ENCODE results near the gene CLIC4.
"Not testable (repeated sequence)": the region's sequence is repeated elsewhere in the genome, so short reads cannot be mapped to it uniquely, and the experiment has no call there.

CLIC4 gene

DNA sequence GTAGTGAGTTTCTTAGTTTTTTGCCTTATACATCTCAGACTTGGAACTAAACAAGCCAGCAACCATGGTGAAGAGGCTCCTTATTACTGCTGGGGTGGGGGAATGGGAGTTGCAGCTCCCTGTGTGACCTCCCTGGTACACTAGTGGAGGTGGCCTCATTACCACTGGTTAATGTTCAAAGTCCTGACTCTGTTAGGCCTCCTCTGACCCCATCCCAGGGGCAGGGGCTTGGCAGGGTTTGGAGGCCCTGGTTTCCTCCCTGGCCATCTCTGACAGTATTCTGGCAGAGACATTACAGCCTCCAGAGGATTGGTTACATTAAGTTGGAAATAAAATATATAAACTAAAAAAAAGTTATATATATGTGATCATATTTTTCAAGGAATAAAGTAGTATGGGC, 45.2 kb downstream of the CLIC4 start:
- intact Hi-C loops (cut with DNase I), result no loop called here
- no peak for DNase-seq

DNA sequence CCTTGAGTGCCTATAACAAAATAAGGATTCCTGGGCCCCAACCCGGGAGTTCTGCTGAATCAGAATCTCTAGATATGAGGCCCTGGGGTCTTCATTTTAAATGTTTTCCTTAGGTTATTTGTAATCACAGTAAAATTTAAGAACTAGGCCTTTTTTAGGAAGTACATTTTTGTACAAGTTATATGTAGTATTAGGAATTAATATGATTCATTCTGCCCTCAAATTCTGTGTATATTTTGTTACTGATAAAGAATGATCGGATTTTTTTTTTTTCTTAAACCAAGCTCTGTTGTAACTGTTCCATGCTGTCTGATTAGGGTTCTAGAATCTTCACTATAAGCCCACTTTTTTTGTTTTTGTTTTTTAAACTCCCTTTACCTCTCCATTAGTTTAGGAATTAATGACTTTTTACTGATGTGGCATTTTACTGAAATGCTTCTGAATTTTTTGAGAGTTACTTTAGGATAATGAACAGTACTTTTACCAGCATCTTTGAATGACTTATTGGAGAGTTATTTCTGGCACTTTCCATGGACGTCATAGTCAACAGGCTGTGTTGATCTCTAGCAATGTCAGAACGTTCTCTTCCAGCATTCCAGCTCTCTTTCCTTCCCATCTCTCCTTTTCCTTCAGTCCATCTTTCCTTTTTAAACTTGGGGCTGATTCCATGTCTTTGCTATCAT, 48.3 kb downstream of the CLIC4 start:
- DNase-seq, result no peak
- intact Hi-C loops (cut with DNase I), result no loop called here

DNA sequence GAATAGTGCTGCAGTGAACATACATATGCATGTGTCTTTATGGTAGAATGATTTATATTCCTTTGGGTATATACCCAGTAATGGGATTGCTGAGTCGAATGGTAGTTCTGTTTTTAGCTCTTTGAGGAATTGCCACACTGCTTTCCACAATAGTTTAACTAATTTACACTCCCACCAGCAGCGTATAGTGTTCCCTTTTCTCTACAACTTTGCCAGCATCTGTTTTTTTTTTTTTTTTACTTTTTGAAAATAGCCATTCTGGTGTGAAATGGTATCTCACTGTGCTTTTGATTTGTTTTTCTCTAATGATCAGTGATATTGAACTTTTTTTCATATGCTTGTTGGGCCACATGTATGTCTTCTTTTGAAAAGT, 48.9 kb downstream of the CLIC4 start:
- intact Hi-C loops (cut with DNase I); DNase-seq: not testable (repeated sequence)

DNA sequence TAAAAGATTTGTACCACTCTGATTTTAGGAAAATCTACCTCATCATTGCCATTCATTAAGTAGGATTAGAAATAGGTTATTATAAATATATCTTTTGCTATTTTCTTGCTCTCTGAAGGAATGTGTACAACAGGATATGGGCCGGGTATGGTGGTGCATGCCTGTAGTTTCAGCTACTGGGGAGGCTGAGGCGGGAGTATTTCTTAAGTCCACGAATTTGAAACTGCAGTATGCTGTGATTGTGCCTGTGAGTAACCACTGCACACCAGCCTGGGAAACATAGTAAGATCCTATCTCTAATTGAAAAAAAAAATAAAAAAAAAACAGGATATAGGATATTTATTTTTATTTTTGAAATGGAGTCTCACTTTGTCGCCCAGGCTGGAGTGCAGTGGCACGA, 50.0 kb downstream of the CLIC4 start:
- intact Hi-C loops (cut with DNase I), result no loop called here
- DNase-seq, result no peak

DNA sequence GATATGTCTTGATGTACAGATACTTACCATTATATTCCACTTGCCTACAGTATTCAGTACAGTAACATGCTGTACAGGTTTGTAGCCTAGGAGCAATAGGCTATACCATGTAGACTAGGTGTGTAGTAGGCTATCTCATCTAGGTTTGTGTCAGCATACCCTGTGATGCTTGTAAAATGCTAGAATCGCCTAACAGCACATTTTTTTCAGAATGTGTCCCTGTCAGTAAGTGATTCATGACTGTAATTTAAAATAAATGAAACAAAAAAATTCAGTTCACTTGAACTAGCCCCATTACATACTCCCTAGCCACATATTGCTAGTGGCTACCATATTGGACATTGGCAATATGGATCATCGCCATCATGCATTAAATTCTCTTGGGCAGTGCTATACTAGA, 51.3 kb downstream of the CLIC4 start:
- intact Hi-C loops (cut with DNase I), result no loop called here
- DNase-seq, result no peak

DNA sequence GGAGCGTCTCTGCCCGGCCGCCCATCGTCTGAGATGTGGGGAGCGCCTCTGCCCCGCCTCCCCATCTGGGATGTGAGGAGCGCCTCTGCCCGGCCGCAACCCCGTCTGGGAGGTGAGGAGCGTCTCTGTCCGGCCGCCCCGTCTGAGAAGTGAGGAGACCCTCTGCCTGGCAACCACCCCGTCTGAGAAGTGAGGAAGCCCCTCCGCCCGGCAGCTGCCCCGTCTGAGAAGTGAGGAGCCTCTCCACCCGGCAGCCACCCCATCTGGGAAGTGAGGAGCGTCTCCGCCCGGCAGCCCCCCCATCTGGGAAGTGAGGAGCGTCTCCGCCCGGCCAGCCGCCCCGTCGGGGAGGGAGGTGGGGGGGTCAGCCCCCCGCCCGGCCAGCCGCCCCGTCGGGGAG, 54.0 kb downstream of the CLIC4 start:
- DNase-seq; intact Hi-C loops (cut with DNase I): not testable (repeated sequence)

DNA sequence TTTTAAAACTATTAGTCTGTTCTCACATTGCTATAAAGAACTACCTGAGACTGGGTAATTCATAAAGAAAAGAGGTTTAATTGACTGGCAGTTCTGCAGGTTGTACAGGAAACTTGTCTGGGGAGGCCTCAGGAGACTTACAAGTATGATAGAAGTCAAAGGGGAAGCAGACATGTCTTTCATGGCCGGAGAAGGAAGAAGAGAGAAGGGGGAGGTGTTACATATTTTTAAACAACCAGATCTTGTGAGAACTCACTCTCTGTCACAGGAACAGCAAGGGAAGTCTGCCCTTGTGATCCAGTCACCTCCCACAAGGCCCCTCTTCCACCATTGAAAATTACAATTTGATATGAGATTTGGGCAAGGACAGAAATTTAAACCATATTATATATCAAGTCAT, 55.9 kb downstream of the CLIC4 start:
- no peak for DNase-seq
- intact Hi-C loops (cut with DNase I), result no loop called here

DNA sequence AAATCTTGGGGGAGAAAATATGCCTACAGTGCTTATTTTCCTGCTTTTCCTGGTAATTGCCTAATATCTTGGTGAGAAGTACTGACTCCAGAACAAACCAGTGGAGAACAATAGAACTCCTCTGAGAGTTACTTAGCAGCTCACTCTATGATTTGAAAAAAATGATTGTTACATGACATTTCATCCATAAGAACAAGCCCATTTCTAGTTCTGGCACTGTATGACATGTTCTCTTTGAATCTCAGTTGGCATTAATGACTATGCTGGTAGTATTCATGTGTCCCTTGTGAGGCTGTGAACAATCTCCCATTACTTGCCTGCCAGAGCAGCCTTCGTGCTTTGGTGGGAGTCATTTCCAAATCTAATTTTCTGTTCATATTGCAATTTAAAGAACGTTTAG, 58.0 kb downstream of the CLIC4 start:
- intact Hi-C loops (cut with DNase I), result no loop called here
- DNase-seq, result peak in 17 of 42 donors; percentile 23 to 71 (median 30)

DNA sequence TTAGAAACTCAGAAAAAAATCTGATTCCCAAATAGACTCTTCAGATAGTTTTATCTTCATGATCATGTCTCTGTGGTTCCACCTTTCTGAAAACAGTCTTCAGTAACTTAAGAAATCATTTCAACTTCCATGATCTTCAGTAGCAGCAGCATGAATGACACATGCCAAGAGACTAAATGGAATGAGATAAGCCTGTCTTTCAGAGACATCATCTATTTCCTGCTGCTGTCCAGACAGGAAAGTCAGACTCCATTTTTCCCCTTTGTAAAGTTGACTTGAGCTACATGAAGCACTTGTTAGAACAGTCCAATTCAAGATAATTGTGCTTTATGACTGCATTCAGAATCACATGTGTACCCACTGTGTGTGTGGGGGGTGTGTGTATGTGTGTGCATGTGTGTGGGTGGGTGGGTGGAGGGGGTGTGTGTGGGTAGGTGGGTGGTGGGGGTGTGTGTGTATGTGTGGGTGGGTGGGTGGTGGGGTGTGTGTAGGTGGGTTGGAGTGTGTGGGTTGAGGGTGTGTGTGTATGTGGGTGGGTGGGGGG, 58.8 kb downstream of the CLIC4 start:
- intact Hi-C loops (cut with DNase I), result no loop called here
- no peak for DNase-seq

DNA sequence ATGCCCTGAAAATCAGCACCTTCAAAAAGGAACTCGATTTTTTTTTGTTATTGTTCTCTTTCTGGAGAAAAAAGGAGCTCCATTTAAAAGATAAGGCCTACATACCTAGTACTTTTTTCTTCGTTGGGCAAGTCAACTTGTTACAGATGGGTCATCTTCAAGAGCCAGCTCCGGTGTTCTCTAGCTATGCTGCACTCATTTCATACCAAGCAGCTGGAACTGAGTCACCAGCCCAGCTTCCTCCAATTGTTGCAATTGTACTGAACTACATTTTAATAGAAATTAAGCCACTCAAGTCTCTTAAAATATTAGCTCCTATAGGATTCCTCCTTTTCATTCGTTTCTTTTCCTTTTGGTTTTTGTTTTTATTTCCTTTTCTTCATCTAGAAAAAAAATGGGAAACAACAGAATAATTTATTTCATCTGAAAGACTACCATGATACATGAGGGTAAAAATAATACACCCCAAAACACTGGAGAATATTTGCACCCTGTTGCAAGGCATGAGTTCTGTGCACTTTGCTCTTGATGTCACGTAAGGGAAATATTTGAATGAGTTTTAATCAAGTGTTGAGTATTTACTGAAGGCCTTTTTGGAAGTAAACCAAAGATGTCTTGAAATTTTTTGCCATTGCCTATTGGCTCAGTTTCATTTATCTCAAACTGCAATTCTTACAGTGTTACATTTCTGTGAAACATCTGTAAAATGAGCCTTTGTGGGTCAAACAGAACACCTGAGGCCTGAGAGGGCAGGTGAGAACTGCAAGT, 60.5 kb downstream of the CLIC4 start:
- intact Hi-C loops (cut with DNase I), result no loop called here
- DNase-seq, result no peak

DNA sequence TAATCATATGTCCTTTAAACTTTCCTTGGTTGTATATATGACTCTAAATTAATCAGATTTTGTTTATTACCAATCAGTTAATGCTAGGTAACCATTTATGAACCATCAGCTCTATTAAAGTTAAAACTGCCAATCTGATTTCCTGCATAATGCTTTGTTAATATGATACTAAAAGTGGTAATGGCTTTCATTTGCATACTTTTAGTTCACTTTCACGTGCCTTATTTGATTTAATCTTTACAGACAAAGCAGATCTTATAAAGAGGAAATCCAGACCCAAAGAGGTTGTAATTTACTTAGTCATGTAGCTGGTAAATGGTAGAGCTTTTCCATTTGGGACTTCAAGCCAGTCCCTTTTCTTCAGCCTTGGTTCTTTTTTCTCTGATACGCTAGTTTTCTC, 61.3 kb downstream of the CLIC4 start:
- no peak for DNase-seq
- intact Hi-C loops (cut with DNase I), result no loop called here

DNA sequence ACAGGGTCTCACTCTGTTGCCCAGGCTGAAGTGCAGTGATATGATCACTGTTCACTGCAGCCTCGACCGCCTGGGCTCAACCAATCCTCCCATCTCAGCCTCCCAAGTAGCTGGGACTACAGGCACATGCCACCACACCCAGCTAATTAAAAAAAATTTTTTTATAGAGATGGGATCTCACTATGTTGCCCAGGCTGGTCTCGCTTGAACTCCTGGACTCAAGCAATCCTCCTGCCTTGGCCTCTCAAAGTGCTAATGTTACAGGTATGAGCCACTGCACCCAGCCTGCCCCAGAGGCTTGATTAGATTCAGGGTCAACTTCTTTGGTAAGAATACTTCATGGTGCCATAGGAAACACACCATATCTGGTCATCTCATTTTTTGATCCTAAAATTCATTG, 66.2 kb downstream of the CLIC4 start:
- DNase-seq; intact Hi-C loops (cut with DNase I): not testable (repeated sequence)

DNA sequence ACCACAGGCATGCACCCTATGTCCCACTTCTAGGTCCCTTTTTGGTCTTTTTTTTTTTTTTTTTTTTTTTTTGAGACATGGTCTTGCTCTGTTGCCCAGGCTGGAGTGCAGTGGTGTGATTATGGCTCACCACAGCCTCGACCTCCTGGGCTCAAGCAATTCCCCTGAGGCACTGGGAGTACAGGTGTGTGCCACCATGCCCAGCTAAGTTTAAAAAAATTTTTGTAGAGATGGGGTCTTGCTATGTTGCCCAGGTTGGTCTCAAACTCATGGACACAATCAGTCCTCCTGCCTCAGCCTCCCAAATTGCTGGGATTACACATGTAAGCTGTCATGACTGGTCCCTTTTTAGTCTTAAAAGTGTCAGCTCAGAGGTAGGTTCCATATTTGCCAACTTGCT, 75.0 kb downstream of the CLIC4 start:
- DNase-seq; intact Hi-C loops (cut with DNase I): not testable (repeated sequence)

DNA sequence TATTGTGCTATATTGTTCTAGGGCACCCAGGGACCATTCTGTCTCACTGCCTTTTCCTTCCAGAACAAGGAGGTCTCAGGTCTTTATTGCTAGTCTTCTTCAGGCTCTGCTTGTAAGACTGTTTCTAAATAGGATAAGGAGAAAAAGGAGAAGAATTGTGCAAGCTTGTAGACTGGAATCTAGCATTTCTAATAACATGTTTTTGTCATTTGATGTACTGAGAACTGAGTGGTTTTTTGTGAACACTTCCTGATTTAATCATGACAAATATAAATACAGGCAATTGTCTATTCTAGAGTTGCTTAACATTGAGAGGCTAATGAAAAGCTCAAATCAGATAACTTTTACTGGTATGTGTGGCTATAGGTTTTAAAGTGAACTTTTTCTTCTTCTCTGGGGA, 77.6 kb downstream of the CLIC4 start:
- intact Hi-C loops (cut with DNase I), result no loop called here
- no peak for DNase-seq

DNA sequence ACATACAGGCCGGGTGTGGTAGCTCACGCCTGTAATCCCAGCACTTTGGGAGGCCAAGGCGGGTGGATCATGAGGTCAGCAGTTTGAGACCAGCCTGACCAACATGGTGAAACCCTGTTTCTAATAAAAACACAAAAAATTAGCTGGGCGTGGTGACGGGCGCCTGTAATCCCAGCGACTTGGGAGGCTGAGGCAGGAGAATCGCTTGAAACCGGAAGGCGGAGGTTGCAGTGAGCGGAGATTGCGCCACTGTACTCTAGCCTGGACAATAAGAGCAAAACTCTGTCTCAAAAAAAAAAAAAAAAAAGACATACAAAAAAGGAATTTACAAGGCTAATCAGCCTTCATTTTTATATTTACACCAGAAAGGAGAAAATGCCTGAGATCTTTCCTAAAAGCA, 78.2 kb downstream of the CLIC4 start:
- DNase-seq; intact Hi-C loops (cut with DNase I): not testable (repeated sequence)

DNA sequence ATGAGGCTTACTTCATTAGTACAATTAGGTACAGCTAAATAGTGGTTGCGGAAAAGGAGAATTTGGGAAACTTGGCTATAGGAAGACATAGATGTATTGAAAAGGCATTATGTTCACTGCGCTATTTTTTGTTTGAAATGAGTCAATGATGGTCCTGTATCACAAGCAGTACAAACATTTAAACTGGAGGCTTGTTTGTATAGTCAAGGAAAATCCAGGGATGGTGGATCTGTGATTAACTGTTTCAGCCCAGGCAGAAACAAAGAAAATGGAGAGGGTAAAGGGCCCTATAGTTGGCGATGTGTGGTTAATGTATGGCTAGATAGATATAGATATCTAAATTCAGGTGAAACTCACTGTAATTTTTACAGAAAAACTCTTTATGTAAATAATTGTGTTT, 79.9 kb downstream of the CLIC4 start:
- intact Hi-C loops (cut with DNase I), result loop anchor here (5.0 kb wide), 1 partner anchor 78 kb away; the partner anchor contains the start of gene CLIC4
- no peak for DNase-seq

DNA sequence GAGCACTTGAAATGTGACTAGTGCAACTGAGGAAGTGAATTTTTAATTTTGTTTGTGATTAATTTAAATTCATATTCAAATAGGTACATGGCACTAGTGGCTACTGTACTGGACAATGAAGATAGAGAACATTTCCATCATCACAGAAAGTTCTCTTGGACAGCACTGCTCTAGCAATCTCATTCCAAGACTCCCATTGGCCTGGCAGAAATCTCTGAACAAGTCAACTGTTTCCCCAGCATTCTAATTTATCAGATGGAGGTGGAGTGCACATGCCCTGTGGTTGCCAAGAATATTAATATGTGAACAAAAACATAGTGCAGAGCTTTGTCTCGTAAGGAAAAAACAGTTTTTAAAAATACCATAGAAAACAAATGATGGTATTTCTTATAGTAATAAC, 81.3 kb downstream of the CLIC4 start:
- intact Hi-C loops (cut with DNase I), result loop anchor here (5.0 kb wide), 1 partner anchor 79 kb away; the partner anchor contains the start of gene CLIC4
- DNase-seq, result no peak

DNA sequence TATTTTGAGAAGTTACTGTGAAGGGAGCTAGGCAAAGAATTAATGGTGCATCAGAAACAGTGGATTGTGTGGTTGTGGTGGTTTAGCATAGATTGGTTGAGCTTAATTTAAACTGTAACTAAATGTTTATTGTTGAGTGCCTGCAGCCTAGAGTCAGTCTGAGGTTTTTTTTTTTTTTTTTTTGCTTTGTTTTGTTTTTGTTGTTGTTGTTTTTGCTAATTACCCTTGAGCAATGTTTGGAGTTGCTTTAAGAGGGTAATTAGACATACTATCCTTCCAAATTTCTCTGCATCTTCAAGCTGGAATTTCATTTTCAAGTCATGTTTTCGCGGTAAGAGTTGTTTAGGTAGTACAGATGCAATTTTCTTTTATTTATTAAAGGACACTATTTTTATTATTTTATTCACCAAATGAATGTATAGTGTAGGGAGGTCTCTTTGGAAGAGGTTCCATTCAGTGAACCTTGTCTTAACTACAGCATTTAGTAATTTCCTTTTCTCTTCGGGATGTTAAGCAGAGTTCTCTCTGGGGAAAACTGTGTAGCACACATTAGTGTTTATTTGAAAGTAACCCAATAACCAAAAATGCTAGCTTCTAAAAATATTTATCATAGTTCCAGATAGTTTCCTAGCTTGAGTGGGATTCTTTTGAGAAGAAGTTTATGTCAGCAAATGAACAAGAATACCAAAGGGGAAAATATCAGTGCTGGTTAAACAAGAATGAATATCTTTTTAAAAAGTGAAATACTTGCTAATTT, 82.3 kb downstream of the CLIC4 start:
- no peak for DNase-seq
- intact Hi-C loops (cut with DNase I), result loop anchor here (5.0 kb wide), 1 partner anchor 80 kb away; the partner anchor contains the start of gene CLIC4

DNA sequence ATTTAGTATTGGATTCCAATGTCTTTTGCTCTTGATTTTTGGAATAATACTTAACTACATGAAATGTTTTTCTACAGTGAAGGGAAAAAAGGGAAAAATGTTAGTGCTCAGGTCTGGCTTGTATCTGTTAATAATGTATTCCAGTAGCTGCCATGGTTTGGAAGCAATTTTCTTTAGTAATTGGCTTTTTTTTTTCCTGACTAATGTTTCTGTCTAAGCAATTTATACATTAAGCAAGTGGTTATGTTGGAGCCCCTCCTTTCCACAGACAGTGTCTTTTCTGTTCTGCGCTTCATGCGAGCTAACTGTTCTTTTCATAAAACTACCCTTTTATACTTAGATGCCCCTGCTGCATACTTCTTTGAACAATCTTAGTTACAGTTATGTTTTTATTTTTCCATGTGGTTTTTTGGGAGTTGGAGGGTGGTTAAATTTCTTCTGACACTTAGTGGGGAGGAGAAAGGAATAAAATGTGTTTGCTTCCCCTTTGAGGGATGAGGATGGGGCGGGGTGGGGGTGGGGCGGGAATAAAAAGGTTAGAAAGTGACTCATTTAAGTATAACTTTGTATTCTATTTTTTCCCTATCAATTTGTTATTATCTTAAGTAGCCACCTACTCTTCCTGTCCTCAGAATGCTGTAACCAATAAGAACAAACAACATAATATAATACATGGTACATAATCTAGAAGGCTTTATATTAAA, 83.1 kb downstream of the CLIC4 start:
- intact Hi-C loops (cut with DNase I), result loop anchor here (5.0 kb wide), 1 partner anchor 81 kb away; the partner anchor contains the start of gene CLIC4
- no peak for DNase-seq

Data from head of caudate nucleus (tissue), 42 donors.